A549 (cell line): ENCODE results near the gene MCRS1.

Experiments
- CBX2 ChIP-seq: fragments of 200-600 bp; sonication (generic); IDR thresholded peaks from 2 replicates; pipeline ENCODE4 v1.6.1; 2016; ENCODE audit warnings: low read depth, mild to moderate bottlenecking, borderline replicate concordance
- CHD4 ChIP-seq: fragments of 200-600 bp; sonication (generic); IDR thresholded peaks from 2 replicates; pipeline ENCODE4 v1.6.1; 2016; ENCODE audit warnings: antibody characterized with exemption, mild to moderate bottlenecking, borderline replicate concordance
- EP300 ChIP-seq, 2 experiments: fragments of >200 bp; sonication (Bioruptor Twin); formaldehyde crosslinking; IDR thresholded peaks; 2 replicates in 1 of 2; 3 replicates in 1 of 2; pipeline ENCODE4 v1.6.1; 2016 to 2017
- TF ChIP-seq, protein P1 (sequence below): fragments of >200 bp; sonication (Bioruptor Twin); formaldehyde crosslinking; IDR thresholded peaks from 3 replicates; pipeline ENCODE4 v1.5.1; 2016

DNA sequence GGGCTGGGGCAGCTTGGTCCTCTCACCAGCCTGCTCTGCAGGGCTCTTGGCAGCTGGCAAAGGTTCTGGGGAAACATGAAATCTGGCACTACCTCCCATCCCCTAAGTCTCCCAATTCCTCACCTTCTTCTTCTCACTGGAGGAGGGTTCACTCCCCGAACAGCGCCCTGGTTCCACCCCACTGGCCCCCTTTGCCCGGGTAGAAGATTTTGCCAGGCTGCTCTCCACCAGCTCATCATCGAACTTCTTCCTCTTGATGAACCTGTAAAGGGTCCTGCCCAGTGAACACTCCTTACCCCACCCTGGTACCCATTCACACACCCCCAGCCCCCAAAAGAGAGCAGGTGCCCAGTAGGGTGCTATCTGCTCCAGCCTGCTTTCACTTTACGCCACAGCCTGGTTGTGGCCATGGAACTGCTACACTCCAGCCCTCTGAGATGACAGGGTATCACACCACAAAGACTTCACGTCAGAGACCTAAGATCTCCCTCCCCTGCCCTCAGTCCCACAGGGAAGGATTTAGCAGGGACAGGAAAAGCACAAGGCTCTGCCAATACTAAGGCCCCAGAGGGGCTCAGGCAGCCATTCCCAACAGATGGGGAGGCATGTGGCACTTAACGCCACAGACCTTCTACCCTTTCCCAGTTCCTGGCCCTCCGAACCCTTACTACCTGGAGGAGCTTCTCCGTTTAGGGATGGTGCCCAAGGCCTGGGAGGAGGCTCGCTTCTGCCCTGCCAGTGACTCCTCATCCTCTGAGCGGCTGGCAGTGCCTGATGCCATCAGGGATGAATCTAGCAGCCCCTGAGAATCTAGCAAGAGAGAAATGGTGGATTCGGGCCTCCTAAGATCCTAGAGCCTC, 2.3 kb downstream of the MCRS1 start:
- no peak for TF ChIP-seq EP300 (IDR thresholded peaks at IDR 0.05)
- TF ChIP-seq, protein P1, sequence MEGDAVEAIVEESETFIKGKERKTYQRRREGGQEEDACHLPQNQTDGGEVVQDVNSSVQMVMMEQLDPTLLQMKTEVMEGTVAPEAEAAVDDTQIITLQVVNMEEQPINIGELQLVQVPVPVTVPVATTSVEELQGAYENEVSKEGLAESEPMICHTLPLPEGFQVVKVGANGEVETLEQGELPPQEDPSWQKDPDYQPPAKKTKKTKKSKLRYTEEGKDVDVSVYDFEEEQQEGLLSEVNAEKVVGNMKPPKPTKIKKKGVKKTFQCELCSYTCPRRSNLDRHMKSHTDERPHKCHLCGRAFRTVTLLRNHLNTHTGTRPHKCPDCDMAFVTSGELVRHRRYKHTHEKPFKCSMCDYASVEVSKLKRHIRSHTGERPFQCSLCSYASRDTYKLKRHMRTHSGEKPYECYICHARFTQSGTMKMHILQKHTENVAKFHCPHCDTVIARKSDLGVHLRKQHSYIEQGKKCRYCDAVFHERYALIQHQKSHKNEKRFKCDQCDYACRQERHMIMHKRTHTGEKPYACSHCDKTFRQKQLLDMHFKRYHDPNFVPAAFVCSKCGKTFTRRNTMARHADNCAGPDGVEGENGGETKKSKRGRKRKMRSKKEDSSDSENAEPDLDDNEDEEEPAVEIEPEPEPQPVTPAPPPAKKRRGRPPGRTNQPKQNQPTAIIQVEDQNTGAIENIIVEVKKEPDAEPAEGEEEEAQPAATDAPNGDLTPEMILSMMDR: no peak
- no peak for TF ChIP-seq CBX2
- no peak for TF ChIP-seq CHD4
